Lung microvascular endothelial cell (primary cell): ENCODE results near the gene HAVCR2. TPM values are rescaled to one million over a fixed set of nuclear protein-coding genes. Genes with fewer than 3 reads are reported as not detected.

Experiments
- DNase-seq, 2 donors: peaks; one replicate each; pipeline versions ENCODE4 v3.0.0 to v3.0.0-alpha.2; 2010; ENCODE audit warnings: low read depth in 2 of 2
- total RNA-seq: library from RNA; depleted of rRNA; stranded (reverse); fragments of >200 nt; gene quantifications from 2 replicates; pipeline ENCODE4 v1.2.1, GENCODE V29; 2014

The HAVCR2 gene
- total RNA-seq, 1 donor from 2014 or later = not detected

GRCh38 chr5:157046041-157046440 lies 62.8 kb downstream of the HAVCR2 start:
- DNase-seq = no peak

DNA sequence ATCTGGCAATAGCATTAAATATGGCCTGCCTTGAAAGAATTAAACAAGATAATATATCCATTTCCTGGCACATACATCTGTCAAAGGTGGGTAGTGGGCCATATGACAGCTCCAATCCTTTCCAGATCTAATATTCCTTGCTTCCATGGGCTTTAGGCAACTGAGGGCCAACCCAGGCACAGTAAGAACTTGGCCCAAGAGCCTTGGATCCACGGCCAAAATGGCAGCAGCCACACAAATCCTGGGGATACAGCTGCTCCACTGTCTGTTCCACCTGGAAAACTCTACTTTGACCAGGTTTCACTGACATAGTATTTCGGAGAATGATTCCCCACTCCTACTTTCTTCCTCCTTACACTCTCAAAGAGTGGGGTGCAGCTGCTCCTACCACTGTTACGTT lies 63.2 kb downstream of the HAVCR2 start:
- DNase-seq = no peak

GRCh38 chr5:157038568-157039187 lies 70.2 kb downstream of the HAVCR2 start:
- no peak for DNase-seq

Other genes starting within 250 kb of the HAVCR2 start
- not detected in 2 replicates for gene TIMD4, start 145.8 kb downstream of the HAVCR2 start, total RNA-seq
- gene HAVCR1, start 49.9 kb downstream of the HAVCR2 start, total RNA-seq = not detected in 2 replicates
- gene MED7, start 33.8 kb upstream of the HAVCR2 start, total RNA-seq = 5.0 and 6.3 TPM in 2 replicates
- gene GARIN3, start 57.2 kb upstream of the HAVCR2 start, total RNA-seq = not detected in 2 replicates
- not detected in 2 replicates for gene ITK, start 71.8 kb upstream of the HAVCR2 start, total RNA-seq
- gene CYFIP2, start 157.1 kb upstream of the HAVCR2 start, total RNA-seq = 1.6 and 8.7 TPM in 2 replicates